NT2/D1 (cell line): ENCODE measurements around the gene GAL3ST3.
"Not testable (repeated sequence)": the region's sequence is repeated elsewhere in the genome, so short reads cannot be mapped to it uniquely, and the experiment has no call there.

Experiments
- SUZ12 ChIP-seq: IDR thresholded peaks from 2 replicates; pipeline ENCODE4 v1.6.1; 2011; ENCODE audit not compliant: insufficient read length, insufficient read depth; ENCODE audit errors: extremely low read depth
- YY1 ChIP-seq: IDR thresholded peaks from 2 replicates; pipeline ENCODE4 v1.6.1; 2011; ENCODE audit not compliant: insufficient read length, insufficient read depth
- ZNF274 ChIP-seq: IDR thresholded peaks from 2 replicates; pipeline ENCODE4 v1.6.1; 2011; ENCODE audit warnings: mild to moderate bottlenecking, low read depth, low read length

DNA sequence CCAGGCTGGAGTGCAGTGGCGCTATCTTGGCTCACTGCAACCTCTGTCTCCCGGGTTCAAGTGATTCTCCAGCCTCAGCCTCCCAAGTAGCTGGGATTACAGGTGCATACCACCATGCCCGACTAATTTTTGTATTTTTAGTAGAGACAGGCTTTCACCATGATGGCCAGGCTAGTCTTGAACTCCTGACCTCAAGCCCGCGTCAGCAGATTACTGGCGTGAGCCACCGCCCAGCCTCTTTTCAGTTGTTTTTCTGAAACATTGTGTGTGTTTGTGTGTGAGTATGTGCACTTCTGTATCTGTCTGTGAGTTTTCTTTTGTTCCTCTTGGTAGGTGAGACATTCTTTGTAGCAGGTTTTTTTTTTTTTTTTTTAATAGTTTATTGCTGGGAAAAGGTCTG lies 30.0 kb upstream of the GAL3ST3 start:
- TF ChIP-seq YY1, ZNF274, SUZ12: not testable (repeated sequence)
